HG03280 (cell line): ENCODE data around the gene TRPC6.
"Not testable (repeated sequence)": the region's sequence is repeated elsewhere in the genome, so short reads cannot be mapped to it uniquely, and the experiment has no call there.

Source experiments
- ATAC-seq: cut with Tn5 transposase; IDR thresholded peaks from one replicate; pipeline ENCODE4 v1.9.1; 2021; ENCODE audit warnings: mild to moderate bottlenecking, moderate library complexity; ENCODE audit not compliant: unreplicated experiment

Gene TRPC6

GRCh38 chr11:101456812-101457211 is 127.0 kb downstream of the TRPC6 start:
- no peak for ATAC-seq

GRCh38 chr11:101453682-101454081 is 130.1 kb downstream of the TRPC6 start:
- ATAC-seq, result no peak

GRCh38 chr11:101448881-101449442 is 134.8 kb downstream of the TRPC6 start:
- no peak for ATAC-seq

GRCh38 chr11:101446726-101447125 is 137.1 kb downstream of the TRPC6 start:
- no peak for ATAC-seq

DNA sequence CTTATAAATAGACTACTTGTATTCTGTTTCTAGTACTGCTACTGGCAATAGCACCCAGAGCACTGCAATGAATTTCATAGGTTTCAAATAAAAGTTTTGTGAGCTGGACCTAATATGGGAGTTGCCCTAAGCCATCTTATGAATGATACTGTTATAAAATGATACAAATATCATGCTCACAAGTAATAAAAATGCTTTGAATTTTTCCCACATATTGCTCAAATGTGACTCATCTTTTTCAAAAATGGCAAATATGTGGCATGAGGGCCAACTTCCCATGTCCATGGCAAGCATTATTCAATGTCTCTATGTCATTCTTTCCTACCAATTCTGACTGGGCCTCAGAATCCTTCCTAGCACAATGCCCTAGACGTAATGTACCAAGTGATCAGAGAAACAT is 137.6 kb downstream of the TRPC6 start:
- no peak for ATAC-seq

- no peak for ATAC-seq
Measured at GRCh38 chr11:101445761-101446160, 138.0 kb downstream of the TRPC6 start.

GRCh38 chr11:101444851-101445250 is 139.0 kb downstream of the TRPC6 start:
- no peak for ATAC-seq

DNA sequence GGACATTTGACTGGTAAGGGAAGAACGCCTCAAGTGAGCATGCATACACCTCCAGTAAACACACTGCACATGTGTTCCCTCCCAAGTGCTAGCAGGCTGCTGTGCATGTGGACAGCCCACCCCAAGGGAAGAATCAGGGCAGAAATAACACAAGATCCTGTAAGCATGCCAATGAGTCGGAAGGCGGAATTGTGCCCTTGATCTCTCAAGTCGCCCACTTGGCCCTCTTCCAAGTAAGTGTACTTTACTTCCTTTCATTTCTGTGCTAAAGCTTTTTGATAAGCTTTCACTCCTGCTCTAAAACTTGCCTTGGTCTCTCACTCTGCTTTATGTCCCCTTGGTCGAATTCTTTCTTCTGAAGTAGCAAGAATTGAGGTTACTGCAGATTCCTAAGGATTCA is 139.6 kb downstream of the TRPC6 start:
- no peak for ATAC-seq

GRCh38 chr11:101442936-101443521 is 140.8 kb downstream of the TRPC6 start:
- ATAC-seq, result no peak

DNA sequence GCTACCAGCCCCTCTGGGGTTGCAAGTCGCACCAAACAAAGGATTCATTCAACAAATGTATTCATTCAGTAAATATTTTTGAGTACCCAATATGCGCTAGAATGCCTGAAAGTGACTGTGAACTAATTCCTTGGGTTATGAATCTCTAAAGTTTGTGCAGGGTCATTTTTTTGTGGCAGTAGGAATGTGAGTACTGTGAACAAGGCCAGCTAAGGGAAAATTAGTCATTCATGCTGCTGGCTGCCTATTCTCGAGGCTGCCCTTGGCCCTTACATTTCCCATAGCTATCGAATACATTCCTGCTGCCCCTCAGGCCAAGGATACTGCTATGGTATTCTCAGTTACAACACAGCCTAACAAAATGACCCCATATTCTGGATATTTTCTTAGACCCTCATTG is 141.6 kb downstream of the TRPC6 start:
- ATAC-seq, result no peak

- no peak for ATAC-seq
Measured at GRCh38 chr11:101441747-101442146, 142.1 kb downstream of the TRPC6 start.

DNA sequence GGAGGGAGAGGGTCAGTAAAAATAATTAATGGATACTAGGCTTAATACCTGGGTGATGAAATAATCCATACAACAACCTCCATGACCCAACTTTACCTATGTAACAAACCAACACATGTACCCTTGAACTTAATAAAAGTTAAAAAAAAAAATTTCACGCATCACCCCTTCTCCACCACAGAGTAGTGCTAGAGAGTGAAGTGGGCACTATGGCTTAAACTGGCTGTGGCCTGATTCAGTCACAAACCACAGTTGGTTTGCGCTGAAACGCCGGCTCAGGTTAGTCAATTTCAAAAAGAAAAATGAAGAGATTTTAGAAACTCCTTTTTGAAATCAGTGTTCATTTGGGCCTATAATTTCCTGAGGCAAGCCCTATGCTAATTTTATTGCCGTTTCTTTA is 144.3 kb downstream of the TRPC6 start:
- no peak for ATAC-seq

DNA sequence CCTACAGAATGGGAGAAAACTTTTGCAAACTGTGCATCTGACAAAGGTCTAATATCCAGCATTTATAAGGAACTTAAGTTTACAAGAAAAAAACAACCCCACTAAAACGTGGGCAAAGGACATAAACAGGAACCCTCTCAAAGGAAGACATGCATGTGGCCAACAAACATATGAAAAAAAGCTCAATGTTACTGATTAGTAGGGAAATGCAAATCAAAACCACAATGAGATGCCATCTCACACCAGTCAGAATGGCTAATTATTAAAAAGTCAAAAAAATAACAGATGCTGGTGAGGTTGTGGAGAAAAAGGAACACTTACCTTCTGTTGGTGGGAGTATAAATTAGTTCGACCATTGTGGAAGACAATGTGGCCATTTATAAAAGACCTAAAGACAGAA is 145.1 kb downstream of the TRPC6 start:
- not testable (repeated sequence) for ATAC-seq

DNA sequence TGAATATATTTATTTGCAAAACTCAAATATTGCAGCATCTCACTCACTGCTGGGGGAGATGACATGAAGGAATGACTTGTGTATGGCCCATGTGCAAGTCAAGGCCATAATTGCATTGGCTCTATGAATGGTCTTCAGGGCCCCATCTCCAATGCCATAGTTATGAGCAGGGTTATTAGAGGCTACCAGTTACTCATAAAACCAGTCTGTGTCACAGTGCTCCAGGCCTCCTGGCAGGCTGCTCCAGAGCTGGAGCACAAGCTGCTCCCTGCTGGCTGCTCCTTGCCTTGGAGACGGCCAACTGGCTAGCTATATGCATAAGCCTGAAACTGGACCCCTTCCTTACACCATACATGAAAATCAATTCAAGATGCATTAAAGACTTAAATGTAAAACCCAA is 145.7 kb downstream of the TRPC6 start:
- no peak for ATAC-seq

GRCh38 chr11:101436511-101437142 is 147.2 kb downstream of the TRPC6 start:
- ATAC-seq, result no peak

DNA sequence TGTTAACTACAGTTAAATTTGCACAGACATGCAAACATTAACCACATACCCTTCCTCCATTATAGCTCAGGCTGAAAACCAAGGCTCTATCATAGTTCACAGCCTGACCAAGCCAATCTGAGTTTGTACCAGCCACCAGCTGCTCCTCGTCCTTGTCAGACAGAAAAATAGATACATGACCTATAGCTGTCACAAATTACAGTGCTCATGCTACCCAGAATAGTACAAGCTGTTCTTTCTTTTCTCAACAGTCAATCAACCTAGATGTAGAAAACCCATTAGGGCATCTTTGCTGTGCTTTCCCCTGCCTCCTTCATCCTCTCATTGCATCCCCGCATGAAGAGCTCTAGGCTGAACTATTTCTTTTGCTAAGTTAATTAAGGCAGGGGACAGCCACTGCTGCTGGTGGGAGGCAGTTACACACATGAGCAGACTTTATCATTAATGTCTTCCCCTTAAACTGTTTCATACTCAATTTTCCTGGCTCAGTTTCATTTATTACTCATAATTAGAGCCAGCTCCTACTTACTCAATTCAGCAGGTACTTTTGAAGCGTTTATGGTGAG is 148.3 kb downstream of the TRPC6 start:
- ATAC-seq, result no peak

DNA sequence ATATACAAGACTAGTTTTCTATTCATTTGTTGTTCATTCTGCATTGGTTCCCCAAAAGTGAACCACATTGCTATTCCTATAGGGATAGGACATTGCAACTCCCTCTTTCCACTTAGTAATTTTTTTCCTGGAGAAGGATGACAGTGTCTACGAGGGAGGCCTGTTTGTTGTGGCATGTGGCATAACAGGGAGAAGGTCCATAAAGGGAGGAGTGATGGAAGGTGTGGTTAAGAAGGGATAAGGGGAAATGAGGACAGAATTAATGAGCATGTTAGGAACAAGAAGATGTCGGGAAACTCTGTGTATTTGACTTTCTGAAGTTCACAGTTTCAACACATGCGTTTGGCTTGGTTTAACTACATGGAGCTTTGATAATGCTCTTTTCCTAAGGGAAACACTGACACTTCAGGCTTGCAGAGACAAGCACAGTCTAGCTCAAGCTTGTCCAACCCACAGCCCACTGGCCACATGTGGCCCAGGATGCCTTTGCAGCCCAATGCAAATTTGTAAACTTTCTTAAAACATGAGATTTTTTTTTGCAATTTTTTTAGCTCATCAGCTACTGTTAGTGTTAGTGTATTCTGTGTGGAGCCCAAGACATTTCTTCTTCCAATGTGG is 149.7 kb downstream of the TRPC6 start:
- no peak for ATAC-seq

GRCh38 chr11:101433151-101433550 is 150.7 kb downstream of the TRPC6 start:
- no peak for ATAC-seq

GRCh38 chr11:101429703-101430540 is 153.9 kb downstream of the TRPC6 start:
- no peak for ATAC-seq

GRCh38 chr11:101428918-101429317 is 154.9 kb downstream of the TRPC6 start:
- no peak for ATAC-seq

GRCh38 chr11:101407324-101407723 is 176.5 kb downstream of the TRPC6 start:
- ATAC-seq, result no peak
